Endothelial cell of umbilical vein (primary cell): Measurements from ENCODE around the gene ACADSB. TPM values are rescaled to one million over a fixed set of nuclear protein-coding genes. Genes with fewer than 3 reads are reported as not detected.

ENCODE experiments used
- BruUV-seq: library from RNA; stranded (reverse); fragments of 400-500 nt; replicated peaks from 2 replicates; lab custom pipeline; 2021; lab: Mats Ljungman, UMichigan
- CTCF ChIA-PET: fragments of 300-600, 350-600 bp; sonication (Branson Sonifier 250); formaldehyde crosslinking; loops from one replicate; lab custom pipeline; 2021; ENCODE audit warnings: antibody characterized with exemption, inconsistent platforms; lab: Charles Lee
- POLR2A ChIA-PET: fragments of 300-600, 350-600 bp; sonication (Branson Sonifier 250); formaldehyde crosslinking; loops from one replicate; lab custom pipeline; 2021; ENCODE audit warnings: antibody characterized with exemption, inconsistent platforms; lab: Charles Lee
- DNase-seq: peaks from one replicate; pipeline ENCODE4 v3.0.0-alpha.2; 2011; ENCODE audit warnings: low read depth, low spot score
- FAIRE-seq: peaks from 2 replicates; lab custom pipeline; 2011; peaks lifted over from hg19 to GRCh38; lab: Jason Lieb, UNC
- H2AFZ ChIP-seq: 2 replicates; pipeline ENCODE4 v1.6.0; 2012; ENCODE audit warnings: low read depth, low read length, control low read depth, inconsistent platforms
- H3K27ac ChIP-seq: 2 replicates; pipeline ENCODE4 v1.5.1; 2011; ENCODE audit warnings: low read depth, mild to moderate bottlenecking, control low read depth, low read length, moderate library complexity; ENCODE audit not compliant: insufficient read depth
- H3K27me3 ChIP-seq, 2 experiments: 2 replicates each; pipeline versions ENCODE4 v1.6.0 to v1.6.1; 2011; ENCODE audit warnings: low read length in 2 of 2, mixed read lengths in 1 of 2; ENCODE audit not compliant: control insufficient read depth in 2 of 2, insufficient read depth in 2 of 2
- H3K36me3 ChIP-seq, 2 experiments: 2 replicates in 1 of 2; 3 replicates in 1 of 2; pipeline ENCODE4 v1.5.1; 2011; ENCODE audit warnings: low read length in 2 of 2, mild to moderate bottlenecking in 1 of 2, moderate library complexity in 1 of 2; ENCODE audit not compliant: control insufficient read depth in 2 of 2, insufficient read depth in 2 of 2; ENCODE audit errors: extremely low read depth in 1 of 2
- H3K4me1 ChIP-seq: 3 replicates; pipeline ENCODE4 v1.5.1; 2011; ENCODE audit warnings: mild to moderate bottlenecking, low read length; ENCODE audit not compliant: control insufficient read depth, insufficient read depth; ENCODE audit errors: extremely low read depth
- H3K4me2 ChIP-seq: 2 replicates; pipeline ENCODE4 v1.6.1; 2011; ENCODE audit warnings: low read length, control low read depth, mixed read lengths; ENCODE audit not compliant: insufficient read depth
- H3K4me3 ChIP-seq, 3 experiments: fragments of 200-600 bp in 1 of 3; sonication (generic), shearing (Covaris generic) in 1 of 3; replicated peaks in 1 of 3; 2 replicates each; pipeline ENCODE4 v1.5.1; 2011 to 2016; ENCODE audit warnings: control low read depth in 3 of 3, low read length in 3 of 3, mild to moderate bottlenecking in 2 of 3, inconsistent platforms in 1 of 3, low read depth in 1 of 3, moderate library complexity in 1 of 3; ENCODE audit not compliant: insufficient read depth in 1 of 3
- H3K79me2 ChIP-seq: 2 replicates; pipeline ENCODE4 v1.6.0; 2012; ENCODE audit warnings: low read length, inconsistent platforms; ENCODE audit not compliant: control insufficient read depth, insufficient read depth
- H3K9ac ChIP-seq: replicated peaks from 2 replicates; pipeline ENCODE3; 2011; ENCODE audit warnings: low read length, control low read depth; ENCODE audit not compliant: insufficient read depth; ENCODE audit errors: extremely low read depth
- H3K9me1 ChIP-seq: replicated peaks from 3 replicates; pipeline ENCODE4 v1.6.0; 2011; ENCODE audit warnings: mild to moderate bottlenecking, low read length; ENCODE audit not compliant: control insufficient read depth, insufficient read depth; ENCODE audit errors: extremely low read depth
- H3K9me3 ChIP-seq: replicated peaks from 2 replicates; pipeline ENCODE4 v1.5.1; 2012; ENCODE audit warnings: low read length, inconsistent platforms; ENCODE audit not compliant: control insufficient read depth, insufficient read depth
- H4K20me1 ChIP-seq: replicated peaks from 2 replicates; pipeline ENCODE3; 2011; ENCODE audit warnings: mild to moderate bottlenecking, low read length; ENCODE audit not compliant: control insufficient read depth, insufficient read depth; ENCODE audit errors: extremely low read depth
- CTCF ChIP-seq, 2 donors: IDR thresholded peaks; 1 replicate in 1 of 2; 2 replicates in 1 of 2; pipeline ENCODE4 v1.5.1; 2011; ENCODE audit warnings: low read length in 2 of 2, mild to moderate bottlenecking in 2 of 2, moderate library complexity in 2 of 2, control low read depth in 1 of 2, inconsistent platforms in 1 of 2, low read depth in 1 of 2; ENCODE audit not compliant: insufficient read depth in 1 of 2; ENCODE audit errors: extremely low read depth in 1 of 2
- EZH2 ChIP-seq: IDR thresholded peaks from 2 replicates; pipeline ENCODE4 v1.6.1; 2012; ENCODE audit warnings: borderline replicate concordance, low read depth, mild to moderate bottlenecking, moderate library complexity, low read length, inconsistent platforms; ENCODE audit not compliant: severe bottlenecking
- FOS ChIP-seq: IDR thresholded peaks from 2 replicates; pipeline ENCODE4 v1.6.1; 2011; ENCODE audit warnings: mild to moderate bottlenecking, low read length, moderate library complexity, borderline replicate concordance; ENCODE audit not compliant: insufficient read depth
- GATA2 ChIP-seq: IDR thresholded peaks from 2 replicates; pipeline ENCODE4 v1.7.0; 2011; ENCODE audit warnings: low read depth, mild to moderate bottlenecking, moderate library complexity, mixed read lengths, low read length; ENCODE audit not compliant: insufficient read length, insufficient read depth
- MAX ChIP-seq: IDR thresholded peaks from 2 replicates; pipeline ENCODE4 v1.6.1; 2011; ENCODE audit not compliant: insufficient read depth, insufficient read length
- MYC ChIP-seq: IDR thresholded peaks from one replicate; pipeline ENCODE4 v1.6.1; 2011; ENCODE audit warnings: mild to moderate bottlenecking, low read depth, low read length
- POLR2AphosphoS5 ChIP-seq: IDR thresholded peaks from 2 replicates; pipeline ENCODE4 v1.6.1; 2012; ENCODE audit warnings: low read depth, mild to moderate bottlenecking, control low read depth, low read length, moderate library complexity; ENCODE audit not compliant: insufficient read depth
- dilution Hi-C: fragments of 300-500 bp; cut with MboI; formaldehyde crosslinking; loops from one replicate; pipeline ENCODE4 v1.15.0; 2019; ENCODE audit warnings: low sequenced_read_pairs; ENCODE audit not compliant: extremely low pct_ligation_motif_present
- intact Hi-C: fragments of 100-400 bp; cut with micrococcal nuclease; formaldehyde crosslinking; loops from one replicate; pipeline ENCODE4 v1.10.0; 2022
- polyA plus RNA-seq, 4 experiments: library from polyadenylated mRNA; depleted of rRNA in 3 of 4; stranded (reverse) in 3 of 4; unstranded in 1 of 4; fragments of >200 nt; gene quantifications; 2 replicates each; pipeline versions ENCODE4 v1.2.1 to v1.2.3, GENCODE V29; 2011 to 2012; ENCODE audit warnings: missing spikeins in 1 of 4
- total RNA-seq: library from RNA; stranded (reverse); gene quantifications from 2 replicates; pipeline ENCODE4 v1.2.3, GENCODE V29; 2021

ACADSB gene
- total and polyA plus RNA-seq, 2 donors (not counting 3 experiments of a cell fraction or from before 2014, with no cell fraction given), result 3.1 to 15.2 TPM

GRCh38 chr10:123083811-123084210 lies 75.0 kb downstream of the ACADSB start:
- DNase-seq (no peak), FAIRE-seq (no peak)
- no peaks in the 10 kb centered on the region for H3K36me3 ChIP-seq
- TF ChIP-seq POLR2AphosphoS5 (no peak), MYC (no peak), GATA2 (no peak), FOS (no peak), EZH2 (no peak), CTCF (IDR thresholded peaks at IDR 0.05; ENCODE audit: extremely low read depth in 1 of 2, insufficient read depth in 1 of 2, low read depth in 1 of 2, low read length in 2 of 2) (no peak), MAX (no peak)
- intact Hi-C loops (no loop called here), dilution Hi-C loops (no loop called here)
- H3K9ac ChIP-seq, result no peak overlapping the region
- H3K4me3 ChIP-seq, result no peak overlapping the region
- no peak overlapping the region for H3K4me2 ChIP-seq
- H4K20me1 ChIP-seq, result no peaks in the 10 kb centered on the region
- no peaks in the 10 kb centered on the region for H3K4me1 ChIP-seq
- ChIA-PET CTCF (no interaction called here), POLR2A (no interaction called here)
- no peak overlapping the region for H3K27ac ChIP-seq
- no peaks in the 10 kb centered on the region for H3K9me3 ChIP-seq
- no peaks in the 10 kb centered on the region for H3K79me2 ChIP-seq
- no peak overlapping the region for H2AFZ ChIP-seq
- BruUV-seq, result no TSS peak
- no peaks in the 10 kb centered on the region for H3K27me3 ChIP-seq
- H3K9me1 ChIP-seq, result no peaks in the 10 kb centered on the region
